B cell (primary cell): ENCODE results near the gene BNC2. TPM values are rescaled to one million over a fixed set of nuclear protein-coding genes. Genes with fewer than 3 reads are reported as not detected.

Experiments
- ATAC-seq: fragments of 200-7000 bp; cut with Tn5 transposase; one replicate; pipeline ENCODE4 v1.10.0; 2021; ENCODE audit warnings: low read depth, mild to moderate bottlenecking, moderate number of reproducible peaks, moderate library complexity
- CTCF ChIA-PET: fragments of 350-600 bp; sonication (Branson Sonifier 250); formaldehyde crosslinking; loops from one replicate; lab custom pipeline; 2021; ENCODE audit warnings: antibody characterized with exemption, inconsistent platforms; lab: Charles Lee
- POLR2A ChIA-PET: fragments of 350-600 bp; sonication (Branson Sonifier 250); formaldehyde crosslinking; loops from one replicate; lab custom pipeline; 2021; ENCODE audit warnings: antibody characterized with exemption; lab: Charles Lee
- DNase-seq: peaks from one replicate; pipeline ENCODE4 v3.0.0; 2013
- H2AFZ ChIP-seq: 2 replicates; pipeline ENCODE4 v1.6.1; 2012; ENCODE audit warnings: mild to moderate bottlenecking, low read depth, low read length; ENCODE audit not compliant: insufficient read depth, poor library complexity, severe bottlenecking
- H3K27ac ChIP-seq, 2 donors: 1 replicate in 1 of 2; 2 replicates in 1 of 2; pipeline ENCODE4 v1.5.1; 2012 to 2013; ENCODE audit warnings: low read length in 2 of 2, mild to moderate bottlenecking in 2 of 2, moderate library complexity in 1 of 2
- H3K27me3 ChIP-seq, 4 experiments: fragments of 200-600 bp in 1 of 4; sonication (generic) in 1 of 4; replicated peaks in 1 of 4; 1 replicate in 2 of 4; 2 replicates in 2 of 4; pipeline versions ENCODE4 v1.6.1 to v1.7.0; 2013 to 2016; ENCODE audit warnings: low read length in 3 of 4, mild to moderate bottlenecking in 2 of 4, mixed read lengths in 1 of 4, moderate library complexity in 1 of 4; ENCODE audit not compliant: insufficient read depth in 4 of 4, control insufficient read depth in 3 of 4; ENCODE audit errors: control extremely low read depth in 1 of 4
- H3K36me3 ChIP-seq, 2 experiments: replicated peaks in 1 of 2; 1 replicate in 1 of 2; 2 replicates in 1 of 2; pipeline versions ENCODE4 v1.6.1 to v1.7.1; 2013; ENCODE audit warnings: low read length in 1 of 2; ENCODE audit not compliant: insufficient read depth in 2 of 2, control insufficient read depth in 1 of 2; ENCODE audit errors: control extremely low read depth in 1 of 2, extremely low read depth in 1 of 2
- H3K4me1 ChIP-seq, 2 donors: fragments of 200-600 bp in 1 of 2; sonication (generic) in 1 of 2; 1 replicate in 1 of 2; 2 replicates in 1 of 2; pipeline versions ENCODE4 v1.5.1 to v1.6.1; 2013 to 2017; ENCODE audit warnings: low read length in 2 of 2; ENCODE audit not compliant: control insufficient read depth in 2 of 2, insufficient read depth in 2 of 2
- H3K4me2 ChIP-seq: replicated peaks from 2 replicates; pipeline ENCODE3; 2012; ENCODE audit warnings: mild to moderate bottlenecking, low read depth, low read length; ENCODE audit not compliant: poor library complexity, severe bottlenecking
- H3K4me3 ChIP-seq, 5 experiments: fragments of 200-600 bp in 1 of 5; sonication (generic) in 1 of 5; 1 replicate in 3 of 5; 2 replicates in 2 of 5; pipeline versions ENCODE4 v1.5.1 to v1.7.0; 2011 to 2016; ENCODE audit warnings: low read length in 4 of 5, mild to moderate bottlenecking in 4 of 5, low read depth in 2 of 5, control low read depth in 1 of 5, moderate library complexity in 1 of 5; ENCODE audit not compliant: insufficient read depth in 1 of 5; ENCODE audit errors: control extremely low read depth in 1 of 5, extremely low read depth in 1 of 5
- H3K79me2 ChIP-seq: fragments of 200-600 bp; sonication (generic); one replicate; pipeline ENCODE4 v1.6.0; 2016; ENCODE audit warnings: low read length; ENCODE audit not compliant: control insufficient read depth, insufficient read depth
- H3K9ac ChIP-seq: fragments of 200-600 bp; sonication (generic); 2 replicates; pipeline ENCODE4 v1.6.1; 2017; ENCODE audit warnings: mild to moderate bottlenecking, low read length, moderate library complexity
- H3K9me3 ChIP-seq, 3 donors: one replicate each; pipeline versions ENCODE4 v1.6.1 to v1.7.1; 2013; ENCODE audit warnings: low read length in 2 of 3; ENCODE audit not compliant: control insufficient read depth in 2 of 3, insufficient read depth in 1 of 3; ENCODE audit errors: control extremely low read depth in 1 of 3
- H4K20me1 ChIP-seq: 2 replicates; pipeline ENCODE4 v1.6.0; 2012; ENCODE audit warnings: mild to moderate bottlenecking, low read length; ENCODE audit not compliant: insufficient read depth, control insufficient read depth, poor library complexity, severe bottlenecking
- H3K27ac Mint-ChIP-seq: one replicate; pipeline ENCODE4 v1.8.0; 2021; ENCODE audit warnings: mixed read lengths
- H3K27me3 Mint-ChIP-seq: one replicate; pipeline ENCODE4 v1.8.0; 2021; ENCODE audit warnings: mixed read lengths
- H3K4me1 Mint-ChIP-seq: one replicate; pipeline ENCODE4 v1.8.0; 2021; ENCODE audit warnings: mixed read lengths
- H3K4me3 Mint-ChIP-seq: one replicate; pipeline ENCODE4 v1.8.0; 2021; ENCODE audit warnings: mixed read lengths
- H3K9me3 Mint-ChIP-seq: one replicate; pipeline ENCODE4 v1.8.0; 2022; ENCODE audit warnings: mixed read lengths; ENCODE audit not compliant: insufficient read depth
- CTCF ChIP-seq: fragments of 200-600 bp; IDR thresholded peaks from one replicate; pipeline ENCODE4 v1.8.0; 2022; ENCODE audit warnings: antibody characterized with exemption, mild to moderate bottlenecking
- EZH2 ChIP-seq: IDR thresholded peaks from 2 replicates; pipeline ENCODE4 v1.6.1; 2012; ENCODE audit warnings: borderline replicate concordance, low read depth, mild to moderate bottlenecking, moderate library complexity, low read length; ENCODE audit not compliant: insufficient read depth, poor library complexity, severe bottlenecking
- WGBS: methylation state at CpG from one replicate; pipeline ENCODE4 v1.1.5; 2013; ENCODE audit warnings: missing lambda C conversion rate; ENCODE audit not compliant: insufficient coverage; 5-methylcytosine and 5-hydroxymethylcytosine counted together
- intact Hi-C: fragments of 100-400 bp; cut with micrococcal nuclease; formaldehyde crosslinking; loops from one replicate; pipeline ENCODE4 v1.10.0; 2022
- polyA plus RNA-seq: library from polyadenylated mRNA; depleted of rRNA; stranded (reverse); fragments of >200 nt; gene quantifications from 2 replicates; pipeline ENCODE4 v1.2.3, GENCODE V29; 2012
- total RNA-seq, 2 donors: library from RNA; stranded (reverse); fragments of 120-200 nt in 1 of 2; gene quantifications; 1 replicate in 1 of 2; 2 replicates in 1 of 2; pipeline versions ENCODE4 v1.2.3 to v1.2.4, GENCODE V29; 2013 to 2022

Gene BNC2
- total and polyA plus RNA-seq, 2 donors (not counting 1 experiment from before 2014, with no cell fraction given), result 0.01 TPM; not detected in 1

- Mint-ChIP-seq H3K27ac (no peak overlapping the region), H3K9me3 (no peaks in the 10 kb centered on the region), H3K27me3 (no peaks in the 10 kb centered on the region), H3K4me3 (no peak overlapping the region), H3K4me1 (no peaks in the 10 kb centered on the region)
- CTCF ChIA-PET, result no interaction called here
- ATAC-seq (no peak), DNase-seq (no peak)
- Histone ChIP-seq H3K79me2 (no peaks in the 10 kb centered on the region), H3K4me3 (no peak overlapping the region), H3K27ac (no peak overlapping the region), H3K4me1 (no peaks in the 10 kb centered on the region), H4K20me1 (no peaks in the 10 kb centered on the region), H3K36me3 (no peaks in the 10 kb centered on the region), H3K9me3 (no peaks in the 10 kb centered on the region), H3K4me2 (no peak overlapping the region), H2AFZ (no peak overlapping the region), H3K9ac (no peak overlapping the region), H3K27me3 (no peaks in the 10 kb centered on the region)
- intact Hi-C loops, result no loop called here
- 91% methylated on average over 1 of the region's 1 CpG for WGBS
- POLR2A ChIA-PET, result no interaction called here
- no peak for TF ChIP-seq CTCF
- TF ChIP-seq EZH2, result no peak
Measured at GRCh38 chr9:16535555-16535954, 334.9 kb downstream of the BNC2 start.

- Histone ChIP-seq H3K36me3 (no peaks in the 10 kb centered on the region), H3K4me1 (no peaks in the 10 kb centered on the region), H3K4me2 (no peak overlapping the region), H4K20me1 (no peaks in the 10 kb centered on the region), H3K27ac (no peak overlapping the region), H3K4me3 (no peak overlapping the region), H3K79me2 (no peaks in the 10 kb centered on the region), H3K9me3 (peaks cover 0 to 2% (median 0%) of the 10 kb centered on the region in 3 donors), H3K27me3 (no peaks in the 10 kb centered on the region), H2AFZ (no peak overlapping the region), H3K9ac (no peak overlapping the region)
- WGBS, result no CpG with 5 or more reads among the region's 2 CpGs
- ATAC-seq, result no peak
- no peak for TF ChIP-seq EZH2
- TF ChIP-seq CTCF, result no peak
- Mint-ChIP-seq H3K4me3 (no peak overlapping the region), H3K9me3 (no peaks in the 10 kb centered on the region), H3K4me1 (no peaks in the 10 kb centered on the region), H3K27ac (no peak overlapping the region), H3K27me3 (no peaks in the 10 kb centered on the region)
- CTCF ChIA-PET, result no interaction called here
- POLR2A ChIA-PET, result no interaction called here
- intact Hi-C loops, result no loop called here
- DNase-seq, result no peak
Measured at GRCh38 chr9:16532681-16533450, 337.6 kb downstream of the BNC2 start.
